SK-N-SH (cell line): ENCODE data around the gene MUC22. TPM values are rescaled to one million over a fixed set of nuclear protein-coding genes. Genes with fewer than 3 reads are reported as not detected.

Source experiments
- CTCF ChIA-PET: fragments of 300-600, 350-600 bp; formaldehyde crosslinking; extraction: SDS; loops from one replicate; lab custom pipeline; 2021; lab: Yijun Ruan, JAX
- POLR2A ChIA-PET: fragments of 350-600 bp; sonication (Branson Sonifier 250); formaldehyde crosslinking; extraction: SDS; loops from one replicate; lab custom pipeline; 2020; ENCODE audit warnings: antibody characterized with exemption, inconsistent platforms; lab: Yijun Ruan, JAX
- DNase-seq: peaks from one replicate; pipeline ENCODE4 v3.0.0; 2012
- H2AFZ ChIP-seq: fragments of 200-600 bp; sonication (generic); 2 replicates; pipeline ENCODE4 v1.8.1; 2016; ENCODE audit warnings: antibody characterized with exemption, mild to moderate bottlenecking, low read depth
- H3F3A ChIP-seq: fragments of 200-600 bp; sonication (generic); replicated peaks from 2 replicates; pipeline ENCODE3; 2016; ENCODE audit warnings: antibody characterized with exemption, mild to moderate bottlenecking; ENCODE audit not compliant: insufficient read depth
- H3K27ac ChIP-seq, 2 experiments: fragments of 200-500 bp in 1 of 2; fragments of 200-600 bp in 1 of 2; sonication (Bioruptor generic) in 1 of 2; sonication (generic), shearing (Covaris generic) in 1 of 2; 2 replicates each; pipeline versions ENCODE4 v1.5.1 to v1.6.1; 2014 to 2016; ENCODE audit warnings: low read depth in 2 of 2, inconsistent platforms in 1 of 2, low read length in 1 of 2, mild to moderate bottlenecking in 1 of 2, mixed read lengths in 1 of 2
- H3K27me3 ChIP-seq: fragments of 200-600 bp; sonication (generic), shearing (Covaris generic); 2 replicates; pipeline ENCODE4 v1.6.1; 2016; ENCODE audit warnings: mixed run types; ENCODE audit not compliant: insufficient read depth
- H3K36me3 ChIP-seq, 2 experiments: fragments of 200-500 bp in 1 of 2; fragments of 200-600 bp in 1 of 2; sonication (Bioruptor generic) in 1 of 2; sonication (generic) in 1 of 2; replicated peaks in 1 of 2; 2 replicates each; pipeline versions ENCODE3 to v1.5.1; 2014 to 2016; ENCODE audit warnings: low read length in 1 of 2, mild to moderate bottlenecking in 1 of 2; ENCODE audit not compliant: insufficient read depth in 2 of 2, control insufficient read depth in 1 of 2
- H3K4me1 ChIP-seq, 2 experiments: fragments of 200-500 bp in 1 of 2; fragments of 200-600 bp in 1 of 2; sonication (Bioruptor generic) in 1 of 2; sonication (generic), shearing (Covaris generic) in 1 of 2; 2 replicates each; pipeline versions ENCODE4 v1.5.1 to v1.6.1; 2014 to 2016; ENCODE audit warnings: low read depth in 1 of 2, low read length in 1 of 2, mixed run types in 1 of 2; ENCODE audit not compliant: insufficient read depth in 2 of 2, control insufficient read depth in 1 of 2
- H3K4me2 ChIP-seq: fragments of 200-600 bp; sonication (generic), shearing (Covaris generic); 2 replicates; pipeline ENCODE4 v1.6.1; 2017; ENCODE audit warnings: mixed run types
- H3K4me3 ChIP-seq, 2 experiments: fragments of 200-500 bp in 1 of 2; fragments of 200-600 bp in 1 of 2; sonication (Bioruptor generic) in 1 of 2; sonication (generic), shearing (Covaris generic) in 1 of 2; 2 replicates each; pipeline versions ENCODE4 v1.5.1 to v1.8.1; 2014 to 2016; ENCODE audit warnings: low read depth in 2 of 2, inconsistent platforms in 1 of 2, low read length in 1 of 2, mild to moderate bottlenecking in 1 of 2, mixed read lengths in 1 of 2, moderate library complexity in 1 of 2
- H3K79me2 ChIP-seq: fragments of 200-600 bp; sonication (generic); 2 replicates; pipeline ENCODE4 v1.8.1; 2017; ENCODE audit warnings: mild to moderate bottlenecking; ENCODE audit not compliant: insufficient read depth
- H3K9ac ChIP-seq: fragments of 200-600 bp; sonication (generic); 2 replicates; pipeline ENCODE4 v1.6.1; 2017; ENCODE audit warnings: mixed run types
- H3K9me2 ChIP-seq: fragments of 200-600 bp; sonication (generic); 2 replicates; pipeline ENCODE4 v1.6.1; 2017; ENCODE audit warnings: mixed run types
- H3K9me3 ChIP-seq: fragments of 200-600 bp; sonication (generic); 2 replicates; pipeline ENCODE4 v1.6.1; 2017; ENCODE audit warnings: mixed run types, mild to moderate bottlenecking, moderate library complexity
- H4K20me1 ChIP-seq: fragments of 200-600 bp; sonication (generic); 2 replicates; pipeline ENCODE4 v1.6.1; 2017; ENCODE audit warnings: mild to moderate bottlenecking, mixed run types; ENCODE audit not compliant: insufficient read depth
- CTCF ChIP-seq: fragments of 200-600 bp; sonication (generic); IDR thresholded peaks from 2 replicates; pipeline ENCODE4 v1.6.1; 2017; ENCODE audit warnings: antibody characterized with exemption, mild to moderate bottlenecking, moderate library complexity
- FOSL2 ChIP-seq: IDR thresholded peaks from 2 replicates; pipeline ENCODE4 v1.4.0; 2012; ENCODE audit warnings: low read depth, mild to moderate bottlenecking, moderate library complexity, borderline replicate concordance
- GABPA ChIP-seq: IDR thresholded peaks from 2 replicates; pipeline ENCODE4 v1.4.0; 2012; ENCODE audit warnings: low read depth, mild to moderate bottlenecking
- JUND ChIP-seq: IDR thresholded peaks from 2 replicates; pipeline ENCODE4 v1.4.0; 2012
- MAX ChIP-seq: IDR thresholded peaks from 2 replicates; pipeline ENCODE4 v1.4.0; 2012; ENCODE audit warnings: low read depth
- MXI1 ChIP-seq: IDR thresholded peaks from 2 replicates; pipeline ENCODE4 v1.6.1; 2012; ENCODE audit warnings: mild to moderate bottlenecking, low read depth, low read length, improper control_type of control experiment
- TCF12 ChIP-seq: IDR thresholded peaks from 2 replicates; pipeline ENCODE4 v1.4.0; 2012
- TEAD4 ChIP-seq: IDR thresholded peaks from 2 replicates; pipeline ENCODE4 v1.4.0; 2012; ENCODE audit warnings: mild to moderate bottlenecking, borderline replicate concordance; ENCODE audit not compliant: insufficient read depth
- whole genome bisulfite sequencing: methylation state at CpG from one replicate; pipeline ENCODE4 v1.1.6; 2017; ENCODE audit warnings: low lambda C conversion rate; 5-methylcytosine and 5-hydroxymethylcytosine counted together
- polyA plus RNA-seq, 3 experiments: library from polyadenylated mRNA; depleted of rRNA; stranded (reverse); fragments of >200 nt; gene quantifications; 2 replicates each; pipeline ENCODE4 v1.2.3, GENCODE V29; 2012

MUC22 gene
- polyA plus RNA-seq, 1 of the 3 experiments (the other 2 are of a cell fraction): 0.12 TPM

GRCh38 chr6:31075528-31075927, 65.3 kb downstream of the MUC22 start:
- Histone ChIP-seq H3K9me2 (no peaks in the 10 kb centered on the region), H3K4me2 (no peak overlapping the region), H2AFZ (no peak overlapping the region), H3K36me3 (no peaks in the 10 kb centered on the region), H3K4me3 (no peak overlapping the region), H4K20me1 (no peaks in the 10 kb centered on the region), H3K27ac (peak overlapping the region in 1 of 2 experiments; percentile 6; a peak in 1 of 4 replicates), H3F3A (peaks cover 13% of the 10 kb centered on the region), H3K9ac (no peak overlapping the region), H3K4me1 (peaks cover 9 to 10% of the 10 kb centered on the region in 2 experiments; a peak in 3 of 4 replicates), H3K9me3 (no peaks in the 10 kb centered on the region), H3K79me2 (no peaks in the 10 kb centered on the region), H3K27me3 (no peaks in the 10 kb centered on the region)
- ChIA-PET POLR2A (no interaction called here), CTCF (no interaction called here)
- 38% methylated on average over 1 of the region's 1 CpG for WGBS
- no peak for DNase-seq
- peak; percentile 55; the same call in 1 of the 2 replicates for TF ChIP-seq JUND
- TF ChIP-seq GABPA: no peak
- peak; percentile 20; the same call in 1 of the 2 replicates for TF ChIP-seq TCF12
- TF ChIP-seq CTCF: no peak
- peak; percentile 54; the same call in 1 of the 2 replicates for TF ChIP-seq FOSL2
- 0 out of 2 replicates have a peak, but pooled peaks have one; percentile 19 for TF ChIP-seq MAX

- no peak for DNase-seq
- Histone ChIP-seq H3K27ac (no peak overlapping the region; a peak in 1 of 4 replicates), H3K27me3 (no peaks in the 10 kb centered on the region), H3K9me2 (no peaks in the 10 kb centered on the region), H3F3A (peaks cover 13% of the 10 kb centered on the region), H3K9ac (no peak overlapping the region), H3K4me1 (peaks cover 9 to 10% of the 10 kb centered on the region in 2 experiments; a peak in 3 of 4 replicates), H3K4me2 (0 out of 2 replicates have a peak overlapping the region, but pooled peaks have one; percentile 29), H3K79me2 (no peaks in the 10 kb centered on the region), H2AFZ (peak overlapping the region; percentile 58; the same call in 1 of the 2 replicates), H3K4me3 (no peak overlapping the region), H4K20me1 (no peaks in the 10 kb centered on the region), H3K9me3 (no peaks in the 10 kb centered on the region), H3K36me3 (no peaks in the 10 kb centered on the region)
- TF ChIP-seq MXI1: no peak
- TF ChIP-seq TEAD4: no peak
- WGBS: 87% methylated on average over 4 of the region's 4 CpGs
- ChIA-PET POLR2A (no interaction called here), CTCF (interaction anchor here (3.6 kb wide), 1 partner anchor 12 kb away, joined by 33 read pairs; no protein-coding TSS in a partner anchor)
Measured at GRCh38 chr6:31076611-31077010, 66.3 kb downstream of the MUC22 start.
